SW480 (cell line): ENCODE results near the gene EHD2.
"Not testable (repeated sequence)": the region's sequence is repeated elsewhere in the genome, so short reads cannot be mapped to it uniquely, and the experiment has no call there.

Source experiments
- DNase-seq: peaks from one replicate; pipeline ENCODE4 v3.0.0-alpha.2; 2016; ENCODE audit warnings: low spot score

Gene EHD2

DNA sequence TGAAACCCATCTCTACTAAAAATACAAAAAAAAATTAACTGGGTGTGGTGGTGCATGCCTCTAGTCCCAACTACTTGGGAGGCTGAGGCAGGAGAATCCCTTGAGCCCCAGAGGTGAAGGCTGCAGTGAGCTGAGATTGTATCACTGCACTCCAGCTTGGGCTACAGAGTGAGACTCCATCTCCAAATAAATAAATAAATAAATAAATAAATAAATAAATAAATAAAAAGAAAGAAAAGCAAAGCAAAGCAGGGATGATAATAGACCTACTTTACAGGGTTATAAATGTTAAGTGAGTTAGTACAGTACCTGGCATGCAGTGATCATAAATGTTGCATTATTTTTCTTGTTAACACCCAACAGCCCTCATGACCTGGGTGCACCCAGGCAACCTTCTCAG is 1.6 kb downstream of the EHD2 start:
- DNase-seq = not testable (repeated sequence)

DNA sequence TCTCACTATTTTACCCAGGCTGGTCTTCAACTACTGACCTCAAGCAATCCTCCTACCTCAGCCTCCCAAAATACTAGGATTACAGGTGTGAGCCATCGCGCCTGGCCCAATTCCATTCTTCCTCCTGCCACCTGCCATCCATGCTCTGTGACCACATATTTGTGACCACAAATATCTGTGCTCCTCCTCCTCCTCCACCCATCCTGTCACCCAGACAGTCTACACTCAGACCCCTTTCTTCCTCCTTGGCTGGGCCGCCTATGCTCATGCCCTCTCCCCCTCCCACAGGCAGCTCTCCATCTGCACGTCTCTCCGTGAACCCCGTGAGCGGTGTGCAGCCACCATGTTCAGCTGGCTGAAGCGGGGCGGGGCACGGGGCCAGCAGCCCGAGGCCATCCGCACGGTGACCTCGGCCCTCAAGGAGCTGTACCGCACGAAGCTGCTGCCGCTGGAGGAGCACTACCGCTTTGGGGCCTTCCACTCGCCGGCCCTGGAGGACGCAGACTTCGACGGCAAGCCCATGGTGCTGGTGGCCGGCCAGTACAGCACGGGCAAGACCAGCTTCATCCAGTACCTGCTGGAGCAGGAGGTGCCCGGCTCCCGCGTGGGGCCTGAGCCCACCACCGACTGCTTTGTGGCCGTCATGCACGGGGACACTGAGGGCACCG is 3.2 kb downstream of the EHD2 start:
- DNase-seq = peak; percentile 69

DNA sequence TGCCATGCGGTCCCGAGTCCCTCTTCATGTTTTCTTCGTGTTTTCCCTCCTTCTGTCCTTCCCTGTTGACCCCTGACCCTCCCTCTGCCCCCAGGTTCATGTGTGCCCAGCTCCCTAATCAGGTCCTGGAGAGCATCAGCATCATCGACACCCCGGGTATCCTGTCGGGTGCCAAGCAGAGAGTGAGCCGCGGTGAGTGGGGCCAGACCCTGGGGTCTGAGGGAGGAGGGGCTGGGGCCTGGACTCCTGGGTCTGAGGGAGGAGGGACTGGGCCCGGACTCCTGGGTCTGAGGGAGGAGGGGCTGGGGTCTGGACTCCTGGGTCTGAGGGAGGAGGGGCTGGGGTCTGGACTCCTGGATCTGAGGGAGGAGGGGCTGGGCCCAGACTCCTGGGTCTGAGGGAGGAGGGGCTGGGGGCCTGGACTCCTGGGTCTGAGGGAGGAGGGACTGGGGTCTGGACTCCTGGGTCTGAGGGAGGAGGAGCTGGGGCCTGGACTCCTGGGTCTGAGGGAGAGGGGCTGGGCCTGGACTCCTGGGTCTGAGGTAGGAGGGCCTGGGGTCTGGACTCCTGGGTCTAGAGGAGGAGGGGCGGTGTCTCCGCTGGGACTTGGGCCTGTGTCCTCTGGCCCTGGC is 5.3 kb downstream of the EHD2 start:
- not testable (repeated sequence) for DNase-seq

DNA sequence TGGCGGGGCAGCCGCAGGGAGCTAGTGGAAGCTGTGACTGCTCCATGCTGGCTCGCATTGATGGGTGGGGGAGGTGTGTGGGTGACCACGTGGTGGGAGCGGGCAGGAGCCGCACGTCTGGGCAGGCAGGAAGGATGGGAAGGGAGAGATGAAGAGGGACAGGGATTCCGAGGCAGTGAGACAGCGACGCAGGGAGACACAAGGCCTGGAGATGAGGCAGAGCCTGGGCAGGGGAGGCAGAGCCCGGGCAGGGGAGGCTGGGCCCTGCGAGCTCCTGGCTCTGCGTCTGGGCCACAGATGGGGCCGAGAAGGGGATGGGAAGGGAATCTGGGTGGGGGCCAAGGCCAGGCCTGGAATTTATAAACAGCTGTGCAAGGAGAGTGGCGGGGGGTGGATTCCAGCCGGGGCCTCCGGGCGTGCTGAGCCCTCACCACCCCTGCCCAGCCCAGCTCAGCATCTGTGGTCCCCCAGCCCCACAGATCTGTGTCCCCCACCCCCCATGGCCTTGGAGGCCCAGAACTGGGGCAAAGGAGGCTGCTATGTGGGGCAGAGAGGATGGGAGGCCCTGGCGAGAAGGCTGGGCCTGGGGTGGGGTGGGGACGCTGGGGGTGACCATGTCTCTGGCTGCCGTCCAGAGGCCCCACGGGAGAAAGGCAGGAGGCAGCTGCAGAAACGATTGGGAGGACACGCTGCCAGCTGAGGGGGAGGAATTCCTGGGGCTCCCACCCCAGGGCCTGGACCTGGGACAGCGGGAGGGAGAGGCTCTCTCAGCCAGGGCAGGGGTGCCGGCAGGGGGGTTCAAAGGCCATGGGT is 6.0 kb downstream of the EHD2 start:
- DNase-seq = no peak

DNA sequence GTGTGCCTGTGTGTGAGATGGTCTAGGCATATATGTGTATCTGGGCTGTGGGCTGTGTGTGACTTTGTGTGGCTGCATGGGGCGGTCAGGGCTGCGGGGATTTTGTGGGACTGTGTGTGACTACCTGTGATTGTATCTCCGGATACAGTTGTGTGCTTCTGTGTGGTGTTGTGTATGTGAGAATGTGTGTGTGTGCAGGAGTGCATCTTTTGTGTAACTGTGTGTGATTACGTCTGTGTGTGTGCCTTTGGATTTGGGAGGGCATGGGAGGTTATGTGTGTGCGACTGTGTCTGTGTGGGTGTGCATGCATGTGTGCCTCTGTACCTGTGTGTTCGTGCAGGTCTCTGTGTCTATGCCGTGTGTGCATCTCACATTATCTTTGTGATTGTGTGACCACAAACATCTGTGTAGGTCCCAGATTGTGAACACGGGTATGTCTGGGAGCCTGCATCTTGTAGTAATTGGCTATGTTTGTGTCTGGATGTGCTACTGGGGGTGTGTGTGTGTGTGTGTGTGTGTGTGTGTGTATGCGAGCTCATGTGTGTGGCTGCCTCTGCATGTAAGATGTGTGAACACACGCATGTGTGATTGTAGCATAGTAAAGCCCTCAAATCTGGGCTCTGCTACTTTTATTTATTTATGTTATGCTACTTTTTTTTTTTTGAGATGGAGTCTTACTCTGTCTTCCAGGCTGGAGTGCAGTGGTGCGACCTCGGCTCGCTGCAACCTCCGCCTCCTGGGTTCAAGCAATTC is 7.6 kb downstream of the EHD2 start:
- DNase-seq = no peak

DNA sequence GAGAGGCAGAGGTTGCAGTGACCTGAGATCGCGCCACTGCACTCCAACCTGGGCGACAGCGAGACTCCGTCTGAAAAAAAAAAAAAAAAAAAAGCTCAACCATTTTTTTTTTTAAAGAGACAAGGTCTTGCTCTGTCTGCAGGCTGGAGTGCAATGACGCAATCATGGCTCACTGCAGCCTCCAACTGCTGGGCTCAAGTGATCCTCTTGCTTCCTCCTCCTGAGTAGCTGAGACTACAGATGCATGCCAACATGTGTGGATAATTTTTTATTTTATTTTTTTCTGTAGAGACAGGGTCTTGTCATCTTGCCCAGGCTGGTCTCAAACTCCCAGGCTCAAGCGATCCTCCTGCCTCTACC is 10.3 kb downstream of the EHD2 start:
- DNase-seq = peak; percentile 69

DNA sequence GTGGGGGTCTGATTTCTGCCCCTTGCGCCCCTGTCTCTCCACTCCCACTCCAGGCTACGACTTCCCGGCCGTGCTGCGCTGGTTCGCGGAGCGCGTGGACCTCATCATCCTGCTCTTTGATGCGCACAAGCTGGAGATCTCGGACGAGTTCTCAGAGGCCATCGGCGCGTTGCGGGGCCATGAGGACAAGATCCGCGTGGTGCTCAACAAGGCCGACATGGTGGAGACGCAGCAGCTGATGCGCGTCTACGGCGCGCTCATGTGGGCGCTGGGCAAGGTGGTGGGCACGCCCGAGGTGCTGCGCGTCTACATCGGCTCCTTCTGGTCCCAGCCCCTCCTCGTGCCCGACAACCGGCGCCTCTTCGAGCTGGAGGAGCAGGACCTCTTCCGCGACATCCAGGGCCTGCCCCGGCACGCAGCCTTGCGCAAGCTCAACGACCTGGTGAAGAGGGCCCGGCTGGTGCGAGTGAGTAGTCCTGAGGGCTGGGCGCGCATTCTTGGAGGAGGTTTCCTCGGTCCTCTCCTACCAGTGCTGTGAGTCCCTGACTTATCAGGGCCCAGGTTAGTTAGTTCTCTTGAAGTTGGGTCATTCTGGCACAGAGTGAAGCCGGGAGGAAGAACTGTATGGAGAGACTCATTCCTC is 12.7 kb downstream of the EHD2 start:
- DNase-seq = no peak

DNA sequence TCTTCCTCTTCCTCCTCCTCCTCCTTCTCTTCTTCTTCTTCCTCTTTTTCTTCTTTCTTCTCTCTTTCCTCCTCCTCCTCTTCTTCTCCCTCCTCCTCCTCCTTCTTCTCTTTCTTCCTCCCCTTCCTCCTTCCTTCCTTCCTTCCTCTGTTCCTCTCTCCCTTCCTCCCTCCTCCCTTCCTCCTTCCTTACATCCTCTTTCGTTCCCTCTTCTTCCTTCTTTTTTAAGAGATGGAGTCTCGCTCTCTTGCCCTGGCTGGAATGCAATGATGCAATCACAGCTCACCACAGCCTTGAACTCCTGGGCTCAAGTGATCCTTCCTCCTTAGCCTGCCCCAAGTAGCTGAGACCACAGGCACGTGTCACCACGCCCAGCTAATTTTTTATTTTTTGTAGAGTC is 13.2 kb downstream of the EHD2 start:
- DNase-seq = no peak

DNA sequence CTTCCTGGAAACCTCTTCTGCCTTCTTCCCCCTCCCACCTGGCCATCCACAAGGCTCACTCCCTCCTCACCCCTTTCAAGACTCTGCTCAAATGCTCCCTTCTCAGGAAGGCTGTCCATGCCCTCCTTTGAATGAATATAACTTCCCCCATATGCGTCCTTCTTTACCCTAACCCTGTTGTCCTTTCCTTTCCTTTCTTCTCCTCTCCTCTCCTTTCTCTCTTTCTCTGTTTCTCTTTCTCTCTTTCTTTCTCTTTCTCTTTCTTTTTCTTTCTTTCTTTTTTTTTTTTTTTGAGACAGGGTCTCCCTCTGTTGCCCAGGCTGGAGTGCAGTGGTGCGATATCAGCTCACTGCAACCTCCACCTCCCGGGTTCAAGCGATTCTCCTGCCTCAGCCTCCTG is 15.1 kb downstream of the EHD2 start:
- not testable (repeated sequence) for DNase-seq

DNA sequence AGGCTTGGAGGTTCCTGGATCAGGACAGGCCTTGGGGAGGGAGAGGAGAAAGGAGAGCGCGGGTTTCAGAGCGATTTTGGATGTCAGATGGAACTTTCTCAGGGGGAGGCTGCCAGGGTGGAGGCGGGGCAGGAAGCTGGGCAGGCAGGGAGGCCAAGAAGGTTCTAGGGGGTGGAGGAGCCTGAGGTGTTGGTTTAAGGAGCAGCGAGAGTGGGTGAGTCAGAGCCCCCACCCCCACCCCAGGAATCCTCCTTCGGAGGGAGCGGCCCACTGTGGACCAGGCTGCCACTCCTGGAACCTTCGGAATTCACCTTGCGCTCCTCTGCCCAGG is 16.2 kb downstream of the EHD2 start:
- DNase-seq = peak; percentile 68

DNA sequence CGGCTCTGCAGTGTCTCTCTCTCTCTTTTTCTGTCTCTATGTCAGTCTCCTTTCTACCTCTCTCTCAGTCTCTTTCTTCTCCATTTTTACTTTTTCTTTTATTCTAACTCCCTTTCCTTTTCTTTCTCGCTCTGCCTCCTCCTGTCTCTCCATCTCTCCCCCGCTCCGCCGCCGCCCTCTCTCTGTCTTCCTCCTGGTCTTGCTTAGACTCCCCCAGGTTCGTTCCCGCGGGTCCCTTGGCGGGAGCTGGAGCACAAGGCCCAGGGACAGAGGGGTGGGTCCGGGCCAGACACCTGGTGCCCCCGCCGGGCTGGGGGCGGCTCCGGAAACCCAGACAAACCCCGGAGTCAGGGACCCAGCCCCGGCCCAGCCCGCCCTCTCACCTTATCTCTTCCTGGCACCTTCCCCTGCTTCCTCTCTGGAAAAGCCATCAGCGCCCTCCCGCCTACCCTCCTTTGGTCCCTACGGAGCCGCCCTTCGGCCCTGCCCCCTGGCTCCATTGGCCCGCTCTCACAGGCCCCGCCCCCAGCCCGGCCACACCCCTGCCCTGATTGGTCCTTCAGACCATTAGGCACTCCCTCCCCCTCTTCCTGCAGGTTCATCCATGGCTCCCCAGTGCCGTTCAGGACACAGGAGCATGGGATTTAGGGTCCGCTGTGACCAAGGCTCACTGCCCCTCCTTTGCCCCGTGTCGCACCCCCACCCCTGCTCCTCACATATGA is 16.7 kb downstream of the EHD2 start:
- peak; percentile 84 for DNase-seq

DNA sequence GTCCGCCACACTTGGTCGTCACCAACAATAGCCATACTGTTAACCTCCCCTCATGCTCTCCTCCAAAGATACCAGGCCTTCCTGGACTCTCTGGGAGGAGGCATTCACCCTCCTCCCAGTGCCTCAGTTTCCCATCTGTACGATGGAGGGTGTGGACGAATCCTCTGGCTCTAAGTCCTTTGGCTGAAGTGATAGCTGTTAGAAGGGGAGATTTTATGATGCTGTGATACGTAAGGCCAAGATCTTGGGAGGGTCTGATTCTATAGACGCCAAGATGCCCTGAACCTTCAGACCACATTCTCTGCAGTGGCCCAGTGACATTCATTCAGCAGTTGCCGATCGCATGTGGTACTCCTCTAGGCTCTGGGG is 17.3 kb downstream of the EHD2 start:
- no peak for DNase-seq

DNA sequence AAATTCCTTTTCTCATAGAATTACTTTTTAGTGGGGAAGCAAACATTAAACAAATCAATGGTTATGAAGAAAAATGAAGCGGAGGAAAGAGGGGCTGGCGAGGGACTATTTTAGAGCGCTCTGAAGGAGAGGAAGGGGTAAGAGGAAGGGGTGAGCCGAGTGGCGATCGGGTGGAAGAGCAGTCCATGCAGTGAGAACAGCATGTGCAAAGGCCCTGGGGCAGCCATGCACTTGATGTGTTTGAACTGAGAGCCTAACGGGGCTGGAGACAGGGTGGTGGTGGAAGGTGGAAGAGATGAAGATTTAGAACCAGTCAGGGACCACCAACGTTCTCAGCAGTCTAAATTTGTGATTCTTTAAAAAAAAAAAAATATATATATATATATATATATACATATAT is 17.7 kb downstream of the EHD2 start:
- no peak for DNase-seq

DNA sequence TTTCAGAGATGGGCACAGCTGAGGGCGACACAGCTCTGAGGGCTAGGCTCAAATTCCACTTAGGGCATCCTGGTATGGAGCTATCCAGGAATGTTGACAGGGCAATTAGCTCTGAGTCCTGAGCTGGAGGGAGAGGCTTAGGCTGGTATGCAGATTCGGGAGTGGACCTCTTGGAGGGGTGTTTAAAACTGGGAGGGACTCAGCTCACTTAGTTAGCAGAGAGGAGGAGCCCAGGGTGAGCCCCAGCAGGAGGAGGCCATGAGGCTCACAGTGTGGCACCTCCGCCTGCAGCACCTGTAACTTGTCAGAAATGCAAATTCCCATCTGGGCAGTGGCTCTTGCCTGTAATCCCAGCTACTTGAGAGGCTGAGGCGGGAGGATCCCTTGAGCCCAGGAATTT is 21.9 kb downstream of the EHD2 start:
- DNase-seq = no peak

DNA sequence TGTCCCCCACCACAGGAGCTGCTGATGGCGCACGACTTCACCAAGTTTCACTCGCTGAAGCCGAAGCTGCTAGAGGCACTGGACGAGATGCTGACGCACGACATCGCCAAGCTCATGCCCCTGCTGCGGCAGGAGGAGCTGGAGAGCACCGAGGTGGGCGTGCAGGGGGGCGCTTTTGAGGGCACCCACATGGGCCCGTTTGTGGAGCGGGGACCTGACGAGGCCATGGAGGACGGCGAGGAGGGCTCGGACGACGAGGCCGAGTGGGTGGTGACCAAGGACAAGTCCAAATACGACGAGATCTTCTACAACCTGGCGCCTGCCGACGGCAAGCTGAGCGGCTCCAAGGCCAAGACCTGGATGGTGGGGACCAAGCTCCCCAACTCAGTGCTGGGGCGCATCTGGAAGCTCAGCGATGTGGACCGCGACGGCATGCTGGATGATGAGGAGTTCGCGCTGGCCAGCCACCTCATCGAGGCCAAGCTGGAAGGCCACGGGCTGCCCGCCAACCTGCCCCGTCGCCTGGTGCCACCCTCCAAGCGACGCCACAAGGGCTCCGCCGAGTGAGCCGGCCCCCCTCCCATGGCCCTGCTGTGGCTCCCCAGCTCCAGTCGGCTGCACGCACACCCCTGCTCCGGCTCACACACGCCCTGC is 27.8 kb downstream of the EHD2 start:
- DNase-seq = no peak

DNA sequence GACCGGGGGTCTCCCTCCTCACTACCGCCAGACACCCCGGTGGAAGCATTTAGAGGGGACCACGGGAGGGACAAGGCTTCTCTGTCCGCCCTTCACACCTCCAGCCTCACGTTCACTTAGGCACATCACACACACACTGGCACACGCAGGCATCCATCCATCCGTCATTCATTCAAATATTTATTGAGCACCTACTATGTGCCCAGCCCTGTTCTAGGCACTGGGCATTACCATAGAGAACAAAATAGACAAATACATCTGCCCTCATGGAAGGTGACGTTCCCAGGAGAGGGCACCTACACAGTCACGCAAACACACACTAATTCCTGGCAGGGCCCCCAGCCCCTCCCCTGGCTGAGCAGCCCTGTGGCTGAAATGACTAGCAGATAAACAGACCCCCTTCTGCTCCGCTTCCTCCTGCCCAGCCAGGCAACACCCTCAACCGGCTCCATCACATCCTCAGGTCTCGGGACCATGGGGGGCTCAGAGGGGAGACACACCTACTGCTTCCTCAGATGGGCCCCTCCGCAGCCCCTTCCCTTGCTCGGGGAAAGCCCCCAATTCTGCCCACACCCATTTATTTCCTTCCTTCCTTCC is 28.4 kb downstream of the EHD2 start:
- DNase-seq = no peak

DNA sequence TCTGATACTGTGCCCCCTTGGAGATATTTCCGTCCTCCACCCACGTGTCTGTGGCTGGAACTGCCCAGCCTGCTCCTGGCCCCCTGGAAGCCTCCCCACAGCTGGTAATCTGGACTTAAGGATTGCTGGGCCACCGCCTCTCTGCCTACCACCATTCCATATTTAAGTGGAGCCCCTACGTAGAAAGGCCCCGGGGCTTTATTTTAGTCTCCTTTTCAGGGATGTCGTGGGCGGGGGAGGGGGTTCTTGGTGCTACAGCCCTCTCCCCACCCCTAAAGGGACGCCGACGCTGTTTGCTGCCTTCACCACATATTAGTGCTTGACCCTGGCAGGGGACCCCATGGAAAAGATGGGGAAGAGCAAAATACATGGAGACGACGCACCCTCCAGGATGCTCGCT is 29.4 kb downstream of the EHD2 start:
- DNase-seq = no peak

DNA sequence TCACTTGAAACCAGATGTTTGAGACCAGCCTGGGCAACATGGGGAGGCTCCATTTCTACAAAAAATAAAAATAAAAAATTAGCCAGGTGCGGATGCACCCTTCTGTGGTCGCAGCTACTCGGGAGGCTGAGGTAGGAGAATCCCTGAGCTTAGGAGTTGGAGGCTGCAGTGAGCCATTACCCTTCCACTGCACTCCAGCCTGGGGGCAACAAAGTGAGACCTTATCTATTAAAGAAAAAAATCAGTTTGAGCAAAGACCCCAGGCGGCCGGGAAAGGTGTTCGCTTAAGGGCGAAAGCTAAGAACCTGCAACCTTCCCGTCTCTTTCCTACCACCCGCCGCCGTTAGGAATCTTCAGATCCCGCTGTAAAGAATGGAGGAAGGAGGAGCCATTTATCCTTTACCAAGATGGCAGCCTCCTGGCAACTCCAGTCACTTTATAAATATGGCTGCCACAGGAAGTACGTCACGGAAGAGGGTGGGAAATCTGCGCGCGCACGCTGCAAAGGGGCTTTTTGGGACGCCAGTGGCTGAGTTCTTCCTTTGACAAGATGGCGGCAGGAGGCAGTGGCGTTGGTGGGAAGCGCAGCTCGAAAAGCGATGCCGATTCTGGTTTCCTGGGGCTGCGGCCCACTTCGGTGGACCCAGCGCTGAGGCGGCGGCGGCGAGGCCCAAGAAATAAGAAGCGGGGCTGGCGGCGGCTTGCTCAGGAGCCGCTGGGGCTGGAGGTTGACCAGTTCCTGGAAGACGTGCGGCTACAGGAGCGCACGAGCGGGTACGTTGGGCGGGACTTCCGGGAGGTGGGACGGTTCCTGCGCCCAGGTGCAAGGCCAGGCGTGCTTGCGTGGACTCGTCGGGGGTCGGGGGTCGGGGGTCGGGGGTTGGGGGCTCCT is 32.0 kb downstream of the EHD2 start, which contains the start of gene NOP53:
TSS of gene NOP53 (plus strand) at position 537 of the 892 bp plus-strand sequence. CDS start at position 551, 14 bp downstream.
- DNase-seq = peak; percentile 98

DNA sequence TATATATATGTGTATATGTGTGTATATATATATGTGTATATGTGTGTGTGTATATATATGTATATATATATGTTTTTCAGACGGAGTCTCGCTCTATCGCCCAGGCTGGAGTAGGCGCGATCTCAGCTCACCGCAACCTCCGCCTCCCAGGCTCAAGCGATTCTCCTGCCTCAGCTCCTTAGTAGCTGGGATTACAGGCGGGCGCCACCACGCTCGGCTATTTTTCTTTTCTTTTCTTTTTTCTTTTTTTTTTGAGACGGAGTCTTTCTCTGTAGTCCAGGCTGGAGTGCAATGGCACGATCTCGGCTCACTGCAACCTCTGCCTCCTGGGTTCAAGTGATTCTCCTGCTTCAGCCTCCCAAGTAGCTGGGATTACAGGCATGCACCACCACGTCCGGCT is 32.9 kb downstream of the EHD2 start:
- not testable (repeated sequence) for DNase-seq
